H9 (cell line): ENCODE data around the gene NSUN7. TPM values are rescaled to one million over a fixed set of nuclear protein-coding genes. Genes with fewer than 3 reads are reported as not detected.

Source experiments
- DNase-seq: peaks from one replicate; pipeline ENCODE4 v3.0.0-alpha.2; 2017
- H2AFZ ChIP-seq: one replicate; pipeline ENCODE4 v1.6.1; 2013; ENCODE audit warnings: mild to moderate bottlenecking, low read length, control low read depth, moderate library complexity
- H2AK5ac ChIP-seq: 2 replicates; pipeline ENCODE4 v1.6.1; 2013; ENCODE audit warnings: low read length, control low read depth, mixed read lengths; ENCODE audit not compliant: insufficient read length
- H2BK120ac ChIP-seq: one replicate; pipeline ENCODE4 v1.6.1; 2013; ENCODE audit warnings: low read depth, mild to moderate bottlenecking, low read length, control low read depth, inconsistent platforms; ENCODE audit not compliant: poor library complexity, severe bottlenecking
- H2BK12ac ChIP-seq: 2 replicates; pipeline ENCODE4 v1.6.1; 2013; ENCODE audit warnings: low read length, control low read depth, mixed read lengths, low read depth; ENCODE audit not compliant: insufficient read length
- H2BK15ac ChIP-seq: 2 replicates; pipeline ENCODE4 v1.6.1; 2013; ENCODE audit warnings: low read depth, low read length, control low read depth
- H2BK20ac ChIP-seq: one replicate; pipeline ENCODE4 v1.6.1; 2013; ENCODE audit warnings: low read depth, mild to moderate bottlenecking, low read length, control low read depth, inconsistent platforms; ENCODE audit not compliant: poor library complexity, severe bottlenecking
- H2BK5ac ChIP-seq: 2 replicates; pipeline ENCODE4 v1.6.1; 2013; ENCODE audit warnings: low read length, control low read depth, mixed read lengths; ENCODE audit not compliant: insufficient read length
- H3K14ac ChIP-seq: 2 replicates; pipeline ENCODE4 v1.6.1; 2013; ENCODE audit warnings: low read length, control low read depth; ENCODE audit not compliant: insufficient read depth
- H3K18ac ChIP-seq: 2 replicates; pipeline ENCODE4 v1.6.1; 2013; ENCODE audit warnings: low read depth, mild to moderate bottlenecking, mixed read lengths, low read length, control low read depth; ENCODE audit not compliant: insufficient read length
- H3K23ac ChIP-seq: 2 replicates; pipeline ENCODE4 v1.6.1; 2013; ENCODE audit warnings: low read length, control low read depth, mixed read lengths, low read depth; ENCODE audit not compliant: insufficient read length
- H3K23me2 ChIP-seq: 2 replicates; pipeline ENCODE4 v1.6.1; 2013; ENCODE audit warnings: low read depth, mild to moderate bottlenecking, mixed read lengths, low read length, control low read depth; ENCODE audit not compliant: insufficient read length, poor library complexity, severe bottlenecking
- H3K27ac ChIP-seq: 2 replicates; pipeline ENCODE4 v1.5.1; 2013; ENCODE audit warnings: low read length, control low read depth, mixed read lengths, low read depth; ENCODE audit not compliant: insufficient read length
- H3K27me3 ChIP-seq: 2 replicates; pipeline ENCODE4 v1.6.1; 2013; ENCODE audit warnings: low read length, control low read depth, inconsistent platforms; ENCODE audit not compliant: insufficient read depth
- H3K4ac ChIP-seq: 2 replicates; pipeline ENCODE4 v1.6.1; 2013; ENCODE audit warnings: low read depth, mild to moderate bottlenecking, control low read depth, inconsistent platforms, low read length, moderate library complexity
- H3K4me1 ChIP-seq: 2 replicates; pipeline ENCODE4 v1.6.1; 2013; ENCODE audit warnings: low read length, control low read depth, inconsistent platforms; ENCODE audit not compliant: insufficient read depth
- H3K4me2 ChIP-seq: 2 replicates; pipeline ENCODE4 v1.6.1; 2013; ENCODE audit warnings: low read length, control low read depth, mixed read lengths; ENCODE audit not compliant: insufficient read length, insufficient read depth
- H3K56ac ChIP-seq: 2 replicates; pipeline ENCODE4 v1.6.1; 2013; ENCODE audit warnings: low read depth, mild to moderate bottlenecking, mixed read lengths, low read length, control low read depth; ENCODE audit not compliant: insufficient read length
- H3K79me1 ChIP-seq: 2 replicates; pipeline ENCODE4 v1.6.1; 2013; ENCODE audit warnings: low read depth, mild to moderate bottlenecking, moderate library complexity, low read length, control low read depth, inconsistent platforms; ENCODE audit not compliant: insufficient read depth, poor library complexity, severe bottlenecking
- H3K79me2 ChIP-seq: 2 replicates; pipeline ENCODE4 v1.6.1; 2013; ENCODE audit warnings: low read length, control low read depth, inconsistent platforms; ENCODE audit not compliant: insufficient read depth
- H3K9ac ChIP-seq: 2 replicates; pipeline ENCODE4 v1.6.1; 2013; ENCODE audit warnings: low read length, control low read depth, mixed read lengths; ENCODE audit not compliant: insufficient read length; ENCODE audit errors: extremely low read depth
- H3K9me3 ChIP-seq: one replicate; pipeline ENCODE4 v1.6.1; 2013; ENCODE audit warnings: low read depth, low read length, inconsistent platforms; ENCODE audit not compliant: control insufficient read depth
- H3T11ph ChIP-seq: one replicate; pipeline ENCODE4 v1.6.1; 2013; ENCODE audit warnings: mild to moderate bottlenecking, low read length, control low read depth, inconsistent platforms
- H4K20me1 ChIP-seq: one replicate; pipeline ENCODE4 v1.6.1; 2013; ENCODE audit not compliant: control insufficient read depth, insufficient read length, insufficient read depth
- H4K5ac ChIP-seq: 2 replicates; pipeline ENCODE4 v1.6.1; 2013; ENCODE audit warnings: low read depth, mild to moderate bottlenecking, mixed read lengths, low read length, control low read depth; ENCODE audit not compliant: insufficient read length
- H4K8ac ChIP-seq: replicated peaks from 2 replicates; pipeline ENCODE4 v1.6.1; 2013; ENCODE audit warnings: low read length, control low read depth, mixed read lengths, low read depth; ENCODE audit not compliant: insufficient read length
- H4K91ac ChIP-seq: 2 replicates; pipeline ENCODE4 v1.6.1; 2013; ENCODE audit warnings: low read depth, mild to moderate bottlenecking, moderate library complexity, mixed read lengths, low read length, control low read depth; ENCODE audit not compliant: insufficient read length
- H3K27ac Mint-ChIP-seq, 3 experiments: 2 replicates in 2 of 3; 3 replicates in 1 of 3; pipeline ENCODE4 v1.8.0; 2020 to 2021; ENCODE audit warnings: mixed read lengths in 3 of 3, mild to moderate bottlenecking in 1 of 3, moderate library complexity in 1 of 3
- H3K27me3 Mint-ChIP-seq: 2 replicates; pipeline ENCODE4 v1.8.0; 2021; ENCODE audit warnings: low read depth, mild to moderate bottlenecking, moderate library complexity, mixed read lengths
- H3K36me3 Mint-ChIP-seq, 3 experiments: 2 replicates in 2 of 3; 3 replicates in 1 of 3; pipeline ENCODE4 v1.8.0; 2020 to 2021; ENCODE audit warnings: low read depth in 3 of 3, mixed read lengths in 3 of 3; ENCODE audit not compliant: insufficient read depth in 1 of 3
- H3K4me1 Mint-ChIP-seq, 2 experiments: 2 replicates each; pipeline ENCODE4 v1.8.0; 2020; ENCODE audit warnings: mixed read lengths in 2 of 2
- H3K4me3 Mint-ChIP-seq, 2 experiments: 2 replicates in 1 of 2; 3 replicates in 1 of 2; pipeline ENCODE4 v1.8.0; 2020 to 2021; ENCODE audit warnings: mild to moderate bottlenecking in 2 of 2, mixed read lengths in 2 of 2, moderate library complexity in 1 of 2
- H3K9me3 Mint-ChIP-seq, 2 experiments: 2 replicates in 1 of 2; 3 replicates in 1 of 2; pipeline ENCODE4 v1.8.0; 2020; ENCODE audit warnings: mild to moderate bottlenecking in 2 of 2, mixed read lengths in 2 of 2, moderate library complexity in 1 of 2
- CTCF ChIP-seq: fragments of 200-600 bp; sonication (generic); conservative IDR thresholded peaks from 3 replicates; pipeline ENCODE4 v1.8.0; 2021; ENCODE audit warnings: antibody characterized with exemption, mild to moderate bottlenecking
- WGBS: extraction: QIAGEN DNeasy Blood & Tissue Kit; methylation state at CpG from one replicate; pipeline ENCODE4 v1.1.7; 2013; ENCODE audit warnings: missing lambda C conversion rate, low lambda C conversion rate, mixed read lengths; ENCODE audit not compliant: insufficient read length; ENCODE audit errors: extremely low coverage; 5-methylcytosine and 5-hydroxymethylcytosine counted together
- total RNA-seq: library from RNA; stranded (reverse); gene quantifications from 2 replicates; pipeline ENCODE4 v1.2.1, GENCODE V29; 2021

The NSUN7 gene
- total RNA-seq, 1 experiment from 2014 or later = 15.9 TPM

DNA sequence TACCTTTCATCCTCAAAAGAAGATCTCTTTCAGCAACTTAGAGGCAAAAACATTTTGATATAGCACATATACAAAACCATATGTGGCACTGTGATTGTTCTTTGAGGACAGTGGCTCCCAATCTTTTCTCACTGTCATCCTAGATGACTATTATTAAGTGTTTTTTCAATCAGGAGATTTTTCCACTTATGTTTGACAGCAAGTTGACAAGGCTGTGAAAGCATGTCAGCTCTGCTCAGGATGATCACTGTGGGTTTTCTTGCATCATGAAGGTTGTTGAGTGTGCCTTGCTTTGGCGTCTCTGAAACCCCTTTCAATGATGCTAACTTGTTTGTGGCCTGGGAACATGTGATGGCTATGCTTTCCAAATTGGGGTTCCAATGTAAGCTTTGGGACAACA is 20.2 kb upstream of the NSUN7 start:
- no peak overlapping the region for H3K18ac ChIP-seq
- no peak overlapping the region for H3K23ac ChIP-seq
- no peaks in the 10 kb centered on the region for H4K20me1 ChIP-seq
- H3K14ac ChIP-seq = no peak overlapping the region
- WGBS = no CpG with 5 or more reads among the region's 1 CpG
- no peaks in the 10 kb centered on the region for H3K4me1 ChIP-seq
- no peak overlapping the region for H3T11ph ChIP-seq
- no peaks in the 10 kb centered on the region for H3K23me2 ChIP-seq
- Mint-ChIP-seq H3K9me3 (no peaks in the 10 kb centered on the region), H3K4me3 (no peak overlapping the region), H3K27me3 (no peaks in the 10 kb centered on the region), H3K36me3 (no peaks in the 10 kb centered on the region), H3K27ac (no peak overlapping the region), H3K4me1 (peaks cover 3 to 4% of the 10 kb centered on the region in 2 experiments; a peak in 3 of 4 replicates)
- H3K4ac ChIP-seq = no peak overlapping the region
- H2AK5ac ChIP-seq = no peak overlapping the region
- no peaks in the 10 kb centered on the region for H3K79me2 ChIP-seq
- H2BK120ac ChIP-seq = no peak overlapping the region
- H3K79me1 ChIP-seq = no peaks in the 10 kb centered on the region
- H2BK15ac ChIP-seq = no peak overlapping the region
- no peak overlapping the region for H4K5ac ChIP-seq
- H2BK12ac ChIP-seq = no peak overlapping the region
- no peak for DNase-seq
- no peak overlapping the region for H4K8ac ChIP-seq
- no peaks in the 10 kb centered on the region for H3K27me3 ChIP-seq
- H3K56ac ChIP-seq = no peak overlapping the region
- no peak for TF ChIP-seq CTCF
- H3K9me3 ChIP-seq = no peaks in the 10 kb centered on the region
- no peak overlapping the region for H2BK5ac ChIP-seq
- no peak overlapping the region for H2BK20ac ChIP-seq
- H3K9ac ChIP-seq = no peak overlapping the region
- no peak overlapping the region for H3K4me2 ChIP-seq
- H2AFZ ChIP-seq = no peak overlapping the region
- H4K91ac ChIP-seq = no peak overlapping the region
- no peak overlapping the region for H3K27ac ChIP-seq
